OCI-LY7 (cell line): ENCODE results near the gene PDGFD. TPM values are rescaled to one million over a fixed set of nuclear protein-coding genes. Genes with fewer than 3 reads are reported as not detected.

Source experiments
- BruUV-seq: library from RNA; stranded (reverse); fragments of 400-500 nt; replicated peaks from 2 replicates; lab custom pipeline; 2021; lab: Mats Ljungman, UMichigan
- CTCF ChIA-PET: fragments of 300-600 bp; sonication (Branson Sonifier 250); formaldehyde crosslinking; loops from one replicate; lab custom pipeline; 2022; ENCODE audit warnings: antibody characterized with exemption; ENCODE audit not compliant: unreplicated experiment; lab: Charles Lee
- POLR2A ChIA-PET: fragments of 300-600 bp; sonication (Branson Sonifier 250); formaldehyde crosslinking; loops from one replicate; lab custom pipeline; 2022; ENCODE audit warnings: antibody characterized with exemption; lab: Charles Lee
- DNase-seq: peaks from one replicate; pipeline ENCODE4 v3.0.0-alpha.2; 2015; ENCODE audit warnings: low spot score
- H2AFZ ChIP-seq: fragments of 200-600 bp; sonication (generic), shearing (Covaris generic); 2 replicates; pipeline ENCODE4 v1.6.1; 2014; ENCODE audit warnings: mild to moderate bottlenecking, antibody characterized with exemption, low read length, moderate library complexity
- H3K27ac ChIP-seq: fragments of 200-600 bp; sonication (generic); 2 replicates; pipeline ENCODE4 v1.5.1; 2014; ENCODE audit warnings: mixed run types, low read depth, mild to moderate bottlenecking, moderate library complexity, low read length, inconsistent platforms; ENCODE audit not compliant: poor library complexity, severe bottlenecking
- H3K36me3 ChIP-seq: fragments of 200-600 bp; sonication (generic); 2 replicates; pipeline ENCODE4 v1.6.1; 2014; ENCODE audit warnings: mild to moderate bottlenecking, antibody characterized with exemption, low read length, moderate library complexity, mixed read lengths; ENCODE audit not compliant: insufficient read depth
- H3K4me1 ChIP-seq: fragments of 200-600 bp; sonication (generic); 2 replicates; pipeline ENCODE4 v1.5.1; 2014; ENCODE audit warnings: mild to moderate bottlenecking, low read length; ENCODE audit not compliant: insufficient read depth, poor library complexity, severe bottlenecking
- H3K4me2 ChIP-seq: fragments of 200-600 bp; sonication (generic); 2 replicates; pipeline ENCODE4 v1.6.1; 2014; ENCODE audit warnings: mild to moderate bottlenecking, low read length
- H3K4me3 ChIP-seq: fragments of 200-600 bp; sonication (generic); 2 replicates; pipeline ENCODE4 v1.5.1; 2014; ENCODE audit warnings: mild to moderate bottlenecking, low read depth, low read length; ENCODE audit not compliant: poor library complexity, severe bottlenecking
- H3K79me2 ChIP-seq: fragments of 200-600 bp; sonication (generic); 2 replicates; pipeline ENCODE4 v1.6.1; 2016; ENCODE audit warnings: low read depth, mild to moderate bottlenecking, low read length, moderate library complexity, mixed read lengths; ENCODE audit not compliant: insufficient read depth
- H3K9me2 ChIP-seq: fragments of 200-600 bp; sonication (generic); 2 replicates; pipeline ENCODE4 v1.6.1; 2016; ENCODE audit warnings: mild to moderate bottlenecking, low read length, mixed read lengths; ENCODE audit not compliant: insufficient read depth
- H3K9me3 ChIP-seq: fragments of 200-600 bp; sonication (generic); 2 replicates; pipeline ENCODE4 v1.6.1; 2014; ENCODE audit warnings: mild to moderate bottlenecking, mixed run types, low read length, mixed read lengths
- H4K20me1 ChIP-seq: fragments of 200-600 bp; sonication (generic); 2 replicates; pipeline ENCODE4 v1.6.1; 2014; ENCODE audit warnings: mild to moderate bottlenecking, antibody characterized with exemption, low read length, moderate library complexity, mixed read lengths; ENCODE audit not compliant: insufficient read depth
- CTCF ChIP-seq: fragments of 200-600 bp; sonication (generic); conservative IDR thresholded peaks from 2 replicates; pipeline ENCODE4 v1.5.1; 2014; ENCODE audit warnings: mild to moderate bottlenecking, antibody characterized with exemption, low read length, moderate library complexity, mixed read lengths
- EZH2phosphoT487 ChIP-seq: fragments of 200-600 bp; sonication (generic); IDR thresholded peaks from 2 replicates; pipeline ENCODE4 v1.6.1; 2018; ENCODE audit warnings: low read depth, borderline replicate concordance, mild to moderate bottlenecking, mixed run types, antibody characterized with exemption, low read length, moderate library complexity, mixed read lengths
- intact Hi-C: fragments of 100-400 bp; cut with micrococcal nuclease; formaldehyde crosslinking; loops from one replicate; pipeline ENCODE4 v1.10.0; 2022; ENCODE audit not compliant: unreplicated experiment
- total RNA-seq, 2 experiments: library from RNA; depleted of rRNA in 1 of 2; stranded (reverse); fragments of >200 nt in 1 of 2; shearing (Covaris generic) in 1 of 2; gene quantifications; 2 replicates each; pipeline ENCODE4 v1.2.3, GENCODE V29; 2014 to 2022

The PDGFD gene
- total RNA-seq, 2 experiments from 2014 or later: 1.0 to 6.0 TPM

GRCh38 chr11:103867481-103867880, 296.5 kb downstream of the PDGFD start:
- intact Hi-C loops: no loop called here
- Histone ChIP-seq H3K79me2 (no peaks in the 10 kb centered on the region), H4K20me1 (no peaks in the 10 kb centered on the region), H3K9me3 (no peaks in the 10 kb centered on the region), H3K9me2 (no peaks in the 10 kb centered on the region), H3K27ac (no peak overlapping the region), H3K4me1 (peaks cover 11% of the 10 kb centered on the region), H3K36me3 (no peaks in the 10 kb centered on the region), H3K4me2 (no peak overlapping the region), H2AFZ (no peak overlapping the region), H3K4me3 (no peak overlapping the region)
- BruUV-seq: no TSS peak
- POLR2A ChIA-PET: interaction anchor here (1.5 kb wide), 1 partner anchor 19 kb away, joined by 5 read pairs; no protein-coding TSS in a partner anchor
- TF ChIP-seq CTCF (no peak), EZH2phosphoT487 (no peak)
- CTCF ChIA-PET: no interaction called here
- DNase-seq: no peak

GRCh38 chr11:103863497-103863896, 300.4 kb downstream of the PDGFD start:
- Histone ChIP-seq H3K4me1 (peaks cover 9% of the 10 kb centered on the region), H3K36me3 (no peaks in the 10 kb centered on the region), H3K4me2 (no peak overlapping the region), H2AFZ (no peak overlapping the region), H3K27ac (no peak overlapping the region), H3K79me2 (no peaks in the 10 kb centered on the region), H3K4me3 (no peak overlapping the region), H4K20me1 (no peaks in the 10 kb centered on the region), H3K9me2 (no peaks in the 10 kb centered on the region), H3K9me3 (no peaks in the 10 kb centered on the region)
- TF ChIP-seq EZH2phosphoT487 (no peak), CTCF (no peak)
- CTCF ChIA-PET: no interaction called here
- no TSS peak for BruUV-seq
- no peak for DNase-seq
- intact Hi-C loops: no loop called here
- POLR2A ChIA-PET: interaction anchor here (1.2 kb wide), 1 partner anchor 10 kb away, joined by 3 read pairs; no protein-coding TSS in a partner anchor

- H3K4me2 ChIP-seq: peak overlapping the region; percentile 21
These were observed 301.2 kb downstream of the PDGFD start for GRCh38 chr11:103862802-103863174.

More at GRCh38 chr11:103862802-103863174, 301.2 kb downstream of the PDGFD start:
- intact Hi-C loops: loop anchor here (1.0 kb wide), 1 partner anchor 180 kb away; no protein-coding TSS in a partner anchor
- CTCF ChIA-PET: no interaction called here
- no TSS peak for BruUV-seq
- no peak for DNase-seq
- POLR2A ChIA-PET: interaction anchor here (0.5 to 1.2 kb wide), 5 partner anchors 9 to 69 kb away, joined by 3 read pairs; no protein-coding TSS in a partner anchor
- TF ChIP-seq CTCF (no peak), EZH2phosphoT487 (no peak)
- Histone ChIP-seq H3K27ac (no peak overlapping the region), H2AFZ (peak overlapping the region; percentile 59; the same call in 1 of the 2 replicates), H3K4me3 (no peak overlapping the region), H3K79me2 (no peaks in the 10 kb centered on the region), H3K9me3 (no peaks in the 10 kb centered on the region), H3K36me3 (no peaks in the 10 kb centered on the region), H3K4me1 (peaks cover 9% of the 10 kb centered on the region), H4K20me1 (no peaks in the 10 kb centered on the region), H3K9me2 (no peaks in the 10 kb centered on the region)
